Rectal smooth muscle tissue (tissue), 1 donor: ENCODE measurements around the gene SIL1.
"Not testable (repeated sequence)": the region's sequence is repeated elsewhere in the genome, so short reads cannot be mapped to it uniquely, and the experiment has no call there.

ENCODE experiments used
- H3K27ac ChIP-seq: one replicate; pipeline ENCODE4 v1.7.0; 2013; ENCODE audit warnings: low read depth, low read length, inconsistent platforms
- H3K27me3 ChIP-seq: one replicate; pipeline ENCODE4 v1.7.0; 2013; ENCODE audit warnings: low read length; ENCODE audit not compliant: control insufficient read depth, insufficient read depth
- H3K36me3 ChIP-seq: one replicate; pipeline ENCODE4 v1.7.0; 2013; ENCODE audit warnings: low read length; ENCODE audit not compliant: control insufficient read depth, insufficient read depth
- H3K4me1 ChIP-seq: one replicate; pipeline ENCODE4 v1.7.0; 2013; ENCODE audit warnings: low read length; ENCODE audit not compliant: control insufficient read depth, insufficient read depth
- H3K4me3 ChIP-seq: one replicate; pipeline ENCODE4 v1.7.0; 2013; ENCODE audit warnings: low read length
- H3K9ac ChIP-seq: one replicate; pipeline ENCODE4 v1.7.0; 2013; ENCODE audit warnings: low read length

The SIL1 gene

GRCh38 chr5:139197710-139198669 is at the start of gene SIL1:
SIL1 (minus strand) TSS chr5:139198368; CDS start chr5:139127843, 70,525 bp downstream.
- Histone ChIP-seq H3K4me1 (peaks cover 2% of the 10 kb centered on the region), H3K27ac (peak within 1 kb of the TSS; percentile 90), H3K4me3 (peak within 1 kb of the TSS; percentile 90), H3K27me3 (no peaks in the 10 kb centered on the region), H3K36me3 (no peaks in the 10 kb centered on the region), H3K9ac (peak within 1 kb of the TSS; percentile 95)

- Histone ChIP-seq H3K4me3 (no peak overlapping the region), H3K36me3 (no peaks in the 10 kb centered on the region), H3K27ac (no peak overlapping the region), H3K27me3 (no peaks in the 10 kb centered on the region), H3K4me1 (no peaks in the 10 kb centered on the region), H3K9ac (no peak overlapping the region)
These were observed 48.2 kb upstream of the SIL1 start for GRCh38 chr5:139246394-139246793.

- no peaks in the 10 kb centered on the region for H3K36me3 ChIP-seq
- H3K4me3 ChIP-seq: no peak overlapping the region
- no peaks in the 10 kb centered on the region for H3K27me3 ChIP-seq
- H3K4me1 ChIP-seq: no peaks in the 10 kb centered on the region
- H3K9ac ChIP-seq: no peak overlapping the region
- no peak overlapping the region for H3K27ac ChIP-seq
These were observed 47.6 kb upstream of the SIL1 start for GRCh38 chr5:139245637-139246339.

GRCh38 chr5:139243425-139243970 is 45.3 kb upstream of the SIL1 start:
- Histone ChIP-seq H3K27me3 (no peaks in the 10 kb centered on the region), H3K4me1 (no peaks in the 10 kb centered on the region), H3K36me3 (no peaks in the 10 kb centered on the region), H3K27ac (no peak overlapping the region), H3K9ac (no peak overlapping the region), H3K4me3 (no peak overlapping the region)

- Histone ChIP-seq H3K4me1 (no peaks in the 10 kb centered on the region), H3K27ac (no peak overlapping the region), H3K36me3 (no peaks in the 10 kb centered on the region), H3K4me3 (no peak overlapping the region), H3K27me3 (no peaks in the 10 kb centered on the region), H3K9ac (no peak overlapping the region)
These were observed 43.0 kb upstream of the SIL1 start for GRCh38 chr5:139241139-139241538.

- Histone ChIP-seq H3K9ac (no peak overlapping the region), H3K4me1 (no peaks in the 10 kb centered on the region), H3K4me3 (no peak overlapping the region), H3K36me3 (no peaks in the 10 kb centered on the region), H3K27me3 (no peaks in the 10 kb centered on the region), H3K27ac (no peak overlapping the region)
These were observed 38.3 kb upstream of the SIL1 start for GRCh38 chr5:139236479-139236878.

GRCh38 chr5:139232147-139232724 is 34.1 kb upstream of the SIL1 start:
- Histone ChIP-seq H3K36me3 (no peaks in the 10 kb centered on the region), H3K4me3 (no peak overlapping the region), H3K4me1 (no peaks in the 10 kb centered on the region), H3K27me3 (no peaks in the 10 kb centered on the region), H3K9ac (no peak overlapping the region), H3K27ac (no peak overlapping the region)

- no peaks in the 10 kb centered on the region for H3K4me1 ChIP-seq
- H3K4me3 ChIP-seq: no peak overlapping the region
- H3K27me3 ChIP-seq: no peaks in the 10 kb centered on the region
- no peak overlapping the region for H3K9ac ChIP-seq
- no peak overlapping the region for H3K27ac ChIP-seq
- H3K36me3 ChIP-seq: no peaks in the 10 kb centered on the region
These were observed 30.1 kb upstream of the SIL1 start for GRCh38 chr5:139228201-139228803.

GRCh38 chr5:139226131-139226530 is 28.0 kb upstream of the SIL1 start:
- Histone ChIP-seq H3K27me3 (no peaks in the 10 kb centered on the region), H3K27ac (no peak overlapping the region), H3K4me1 (no peaks in the 10 kb centered on the region), H3K36me3 (no peaks in the 10 kb centered on the region), H3K4me3 (no peak overlapping the region), H3K9ac (no peak overlapping the region)

- Histone ChIP-seq H3K4me3 (no peak overlapping the region), H3K27me3 (no peaks in the 10 kb centered on the region), H3K36me3 (no peaks in the 10 kb centered on the region), H3K27ac (no peak overlapping the region), H3K4me1 (no peaks in the 10 kb centered on the region), H3K9ac (no peak overlapping the region)
These were observed 25.3 kb upstream of the SIL1 start for GRCh38 chr5:139223481-139223880.

GRCh38 chr5:139222346-139222745 is 24.2 kb upstream of the SIL1 start:
- H3K36me3 ChIP-seq: no peaks in the 10 kb centered on the region
- H3K4me3 ChIP-seq: no peak overlapping the region
- no peaks in the 10 kb centered on the region for H3K27me3 ChIP-seq
- no peak overlapping the region for H3K9ac ChIP-seq
- no peaks in the 10 kb centered on the region for H3K4me1 ChIP-seq
- H3K27ac ChIP-seq: no peak overlapping the region

GRCh38 chr5:139218038-139218437 is 19.9 kb upstream of the SIL1 start:
- not testable (repeated sequence) for H3K4me1 ChIP-seq, H3K27ac ChIP-seq, H3K36me3 ChIP-seq, H3K9ac ChIP-seq, H3K27me3 ChIP-seq, H3K4me3 ChIP-seq
